HUDEP-2 (cell line): ENCODE data around the gene NDUFB1.

ENCODE experiments used
- DNase-seq, 76 experiments: peaks; one replicate each; lab custom pipeline; 2025; ENCODE audit not compliant: unreplicated experiment in 76 of 76; lab: John Stamatoyannopoulos, UW

Gene NDUFB1

GRCh38 chr14:92103363-92103989 is 18.0 kb downstream of the NDUFB1 start:
- no peak for DNase-seq

- no peak for DNase-seq
Measured at GRCh38 chr14:92099802-92100201, 21.7 kb downstream of the NDUFB1 start.

DNA sequence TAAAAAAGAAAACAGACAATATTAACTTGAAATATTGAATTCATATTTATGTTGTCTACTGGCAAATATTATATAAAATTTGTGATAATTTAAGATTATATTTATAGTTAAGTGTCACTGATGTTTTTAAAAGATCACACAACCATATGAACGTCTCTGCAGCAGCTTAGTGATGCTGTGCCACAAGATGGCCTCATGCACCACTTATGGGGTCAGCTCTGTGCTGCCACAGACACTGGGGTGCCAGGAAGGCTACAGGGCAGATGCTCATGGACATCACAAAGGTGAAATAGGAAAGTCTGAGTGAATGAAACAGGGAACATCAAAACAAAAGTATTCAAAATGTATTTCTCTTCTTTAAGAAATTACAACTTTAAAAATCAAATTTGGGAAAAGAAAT is 28.2 kb downstream of the NDUFB1 start:
- DNase-seq: peak in 1 of 76 experiments; percentile 0

DNA sequence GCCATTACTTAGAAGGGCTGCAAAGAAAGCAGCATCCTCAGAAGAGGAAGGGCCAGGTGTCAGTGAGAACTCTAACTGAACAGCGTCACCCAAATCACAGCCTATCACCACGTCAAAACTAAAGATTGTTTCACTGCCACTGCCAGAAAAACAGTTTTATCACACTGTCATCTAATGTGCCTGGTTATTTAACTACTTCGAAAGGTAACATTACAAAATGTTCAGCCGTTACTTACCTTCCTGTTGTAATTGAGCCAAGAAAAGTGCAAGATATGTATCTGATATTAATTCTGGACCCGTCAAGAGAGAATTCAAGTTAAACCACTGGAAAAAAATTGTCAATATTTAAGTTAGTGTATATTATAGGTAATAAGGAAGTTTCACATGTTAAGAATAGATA is 33.0 kb downstream of the NDUFB1 start:
- no peak for DNase-seq

GRCh38 chr14:92074555-92074954 is 47.0 kb downstream of the NDUFB1 start:
- DNase-seq: no peak
